ENCODE results near the gene CFAP46.

- TF ChIP-seq POLR2AphosphoS5 (IDR thresholded peaks at IDR 0.05; ENCODE audit: low read depth, low read length), result no peak
- no peak for TF ChIP-seq TAF1 (IDR thresholded peaks at IDR 0.05; ENCODE audit: borderline replicate concordance, insufficient read depth, low read length)
- no peak for TF ChIP-seq SIN3A (IDR thresholded peaks at IDR 0.05; ENCODE audit: borderline replicate concordance, insufficient read depth, low read length)
- TF ChIP-seq REST (IDR thresholded peaks at IDR 0.05; ENCODE audit: insufficient read depth in 1 of 2, low read depth in 2 of 2, low read length in 2 of 2), result no peak
- TF ChIP-seq FOXP2 (optimal IDR thresholded peaks at IDR 0.05; ENCODE audit: borderline replicate concordance, extremely low read depth, extremely low read length, insufficient read depth), result no peak
Measured at GRCh38 chr10:132897516-132898381, 44.6 kb downstream of the CFAP46 start.
